GM18526 (cell line): ENCODE measurements around the gene IL9.

Experiments
- POLR2A ChIP-seq: IDR thresholded peaks from 3 replicates; pipeline ENCODE4 v1.6.1; 2011; ENCODE audit not compliant: insufficient read length; ENCODE audit errors: extremely low read depth

The IL9 gene

GRCh38 chr5:135864503-135865435 lies 30.9 kb downstream of the IL9 start:
- no peak for TF ChIP-seq POLR2A

DNA sequence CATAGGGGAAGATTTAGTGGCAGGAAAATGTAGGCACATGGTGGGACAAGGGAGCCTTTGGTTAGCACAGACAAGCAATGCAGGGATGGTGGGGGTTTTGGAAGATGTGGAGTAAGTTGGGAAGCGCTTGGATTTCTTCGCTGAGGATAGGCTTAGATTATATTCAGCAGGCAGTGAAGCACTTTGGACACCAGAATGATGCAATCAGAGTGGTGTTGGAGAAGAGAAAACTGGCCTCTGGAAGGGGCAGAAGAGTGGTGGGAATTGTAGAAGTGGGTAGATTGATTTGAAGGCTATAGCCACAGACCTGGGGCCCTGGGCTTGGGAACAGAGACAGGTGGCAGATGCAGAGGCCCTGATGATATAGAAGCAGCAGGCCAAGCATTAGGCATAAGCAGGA lies 32.9 kb downstream of the IL9 start:
- no peak for TF ChIP-seq POLR2A

GRCh38 chr5:135862086-135862485 lies 33.6 kb downstream of the IL9 start:
- TF ChIP-seq POLR2A, result no peak

- TF ChIP-seq POLR2A, result no peak
Observed at GRCh38 chr5:135861641-135862040, 34.0 kb downstream of the IL9 start.

- TF ChIP-seq POLR2A, result no peak
Observed at GRCh38 chr5:135859641-135860040, 36.0 kb downstream of the IL9 start.

GRCh38 chr5:135857630-135858311 lies 37.9 kb downstream of the IL9 start:
- no peak for TF ChIP-seq POLR2A

- TF ChIP-seq POLR2A, result no peak
Observed at GRCh38 chr5:135851915-135852845, 43.5 kb downstream of the IL9 start.

GRCh38 chr5:135851186-135851914 lies 44.3 kb downstream of the IL9 start:
- no peak for TF ChIP-seq POLR2A

DNA sequence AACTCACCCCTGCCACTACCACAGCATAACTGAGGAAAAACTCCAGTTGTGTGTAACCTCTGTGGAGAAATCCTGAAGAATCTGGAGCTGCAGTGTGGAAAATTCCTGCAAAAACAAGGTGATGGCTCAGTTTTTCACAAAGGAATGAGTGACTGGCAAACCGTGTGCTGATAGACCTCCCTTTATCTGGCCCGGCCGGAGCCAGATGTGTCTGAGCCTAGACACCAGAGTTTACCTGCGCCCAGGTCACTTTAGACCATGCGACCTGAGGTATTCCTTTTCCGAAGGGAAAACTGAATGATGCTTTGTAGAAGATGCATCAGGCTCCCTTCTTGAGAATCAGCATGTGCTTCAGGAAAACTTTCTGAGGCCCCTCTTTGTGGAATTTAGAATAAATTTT lies 45.0 kb downstream of the IL9 start:
- no peak for TF ChIP-seq POLR2A

DNA sequence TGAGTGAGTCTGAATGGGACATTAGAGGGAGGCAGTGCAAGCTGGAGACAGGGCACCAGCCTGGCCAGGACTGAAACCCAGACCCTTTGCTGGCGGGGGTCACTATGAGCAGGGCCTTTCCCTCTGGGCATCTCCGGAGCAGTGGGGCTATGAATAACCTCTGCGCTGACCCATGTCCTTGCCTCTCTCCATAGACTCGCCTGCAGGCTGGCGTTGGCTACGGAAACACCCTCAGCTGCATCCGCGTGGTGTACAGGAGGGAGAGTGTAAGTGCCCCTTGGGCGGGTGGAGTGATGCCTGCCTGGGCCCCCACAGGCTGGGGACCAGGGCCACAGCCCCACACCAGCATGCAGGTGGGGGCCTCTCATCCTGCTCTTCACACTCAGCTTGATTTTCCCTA lies 45.4 kb downstream of the IL9 start:
- TF ChIP-seq POLR2A, result no peak

DNA sequence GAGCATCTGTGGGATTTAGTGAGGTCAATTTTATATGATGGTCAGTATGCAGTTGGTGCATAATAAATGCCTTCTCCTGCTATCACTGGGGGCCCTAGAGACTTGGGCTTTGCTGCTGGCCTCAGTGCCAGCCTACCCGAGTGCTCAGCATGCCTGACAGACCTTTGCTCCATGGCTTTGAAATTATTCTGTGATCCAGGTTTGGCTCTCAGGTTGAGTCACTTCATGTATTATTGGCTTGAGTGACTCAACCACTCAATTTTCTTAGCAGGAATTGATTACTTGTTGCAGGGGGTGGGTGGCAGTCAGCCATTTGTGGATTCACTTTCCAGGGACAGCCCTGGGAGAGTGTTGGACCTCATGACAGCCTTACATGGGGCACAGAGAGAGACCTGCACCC lies 47.7 kb downstream of the IL9 start:
- no peak for TF ChIP-seq POLR2A

DNA sequence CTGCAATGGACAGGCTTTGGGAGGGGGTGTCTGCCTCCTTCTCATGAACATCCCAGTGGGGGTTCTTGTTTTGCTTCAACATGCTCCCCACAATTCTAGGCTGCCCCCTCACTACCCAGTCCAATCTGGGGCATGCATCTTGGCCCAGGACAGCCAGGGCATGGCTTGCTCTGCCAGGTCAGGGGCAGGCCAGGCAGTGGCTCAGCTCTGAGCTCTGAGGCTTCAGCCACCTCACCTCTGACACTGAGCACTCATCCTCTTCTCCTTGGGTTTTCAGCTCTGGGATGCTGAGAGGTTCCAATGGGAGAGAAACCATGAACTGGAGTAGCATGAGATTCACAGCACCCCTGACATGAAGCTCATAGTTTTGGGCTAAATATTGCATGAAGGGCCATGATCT lies 49.3 kb downstream of the IL9 start:
- TF ChIP-seq POLR2A, result no peak

DNA sequence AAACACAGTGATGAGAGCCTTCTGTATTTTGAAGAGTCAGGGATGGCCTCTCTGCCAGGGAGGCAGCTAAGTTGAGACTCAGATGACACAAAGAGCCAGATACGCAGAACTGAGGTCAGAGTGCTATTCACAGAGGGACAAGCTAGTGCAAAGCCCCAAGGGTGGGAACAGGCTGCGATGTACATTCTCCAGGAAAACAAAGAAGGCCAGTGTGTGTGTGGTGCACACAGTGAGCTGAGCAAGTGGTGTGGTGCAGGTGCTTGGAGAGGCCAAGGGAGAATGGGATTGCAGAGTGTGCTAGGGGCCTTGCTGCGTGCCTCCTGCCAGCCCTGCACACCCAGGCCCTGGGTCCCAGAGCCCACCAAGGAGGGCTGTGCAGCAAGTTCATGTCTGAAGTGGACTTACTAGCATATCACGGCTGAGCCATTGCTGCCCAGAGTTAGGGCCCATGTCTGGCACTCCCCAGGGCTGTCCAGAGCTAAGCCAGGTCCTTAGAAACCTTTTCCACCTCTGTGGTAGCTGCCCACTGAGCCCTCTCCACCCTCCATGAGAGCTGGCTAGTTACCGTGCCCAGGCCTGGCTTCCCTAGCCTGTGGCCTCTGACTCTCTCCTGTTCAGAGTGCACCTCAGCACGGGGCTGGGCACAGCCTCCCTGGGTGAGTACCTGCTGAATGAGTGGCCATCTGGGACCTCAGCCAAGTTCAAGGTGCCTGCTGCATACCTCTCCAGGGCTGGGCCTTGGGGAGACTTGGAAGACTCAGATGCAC lies 51.9 kb downstream of the IL9 start:
- TF ChIP-seq POLR2A, result no peak

GRCh38 chr5:135842737-135843136 lies 52.9 kb downstream of the IL9 start:
- TF ChIP-seq POLR2A, result no peak
